HepG2 (cell line): ENCODE data around the gene CEP162. TPM values are rescaled to one million over a fixed set of nuclear protein-coding genes. Genes with fewer than 3 reads are reported as not detected.
A peak's percentile ranks its signal among the peaks of the same experiment; 100 is the strongest.

Experiments
- ATAC-seq: fragments of 200-7000 bp; cut with Tn5 transposase; 3 replicates; pipeline ENCODE4 v1.9.1; 2020; ENCODE audit warnings: mild to moderate bottlenecking, moderate library complexity
- BruUV-seq: library from RNA; stranded (reverse); fragments of 400-500 nt; replicated peaks from 2 replicates; lab custom pipeline; 2021; lab: Mats Ljungman, UMichigan
- CTCF ChIA-PET: fragments of 300-600 bp; formaldehyde crosslinking; extraction: SDS; loops from one replicate; lab custom pipeline; 2021; ENCODE audit warnings: low total read pairs, inconsistent platforms, low intra/inter-chr PET ratio; lab: Yijun Ruan, JAX
- POLR2A ChIA-PET: fragments of 350-600 bp; sonication (Branson Sonifier 250); formaldehyde crosslinking; loops from one replicate; lab custom pipeline; 2020; ENCODE audit warnings: antibody characterized with exemption, inconsistent platforms; lab: Yijun Ruan, JAX
- DNase-seq: peaks from one replicate; pipeline ENCODE4 v3.0.0-alpha.2; 2015; ENCODE audit warnings: low spot score
- FAIRE-seq: peaks from 3 replicates; lab custom pipeline; 2011; peaks lifted over from hg19 to GRCh38; lab: Jason Lieb, UNC
- H2AFZ ChIP-seq: one replicate; pipeline ENCODE4 v1.6.1; 2011; ENCODE audit warnings: low read length, inconsistent platforms
- H3K27ac ChIP-seq: fragments of 300-600 bp; 3 replicates; pipeline ENCODE4 v1.8.0; 2011; ENCODE audit warnings: mixed run types, mild to moderate bottlenecking, mixed read lengths, low read length, inconsistent platforms; ENCODE audit not compliant: insufficient read depth; ENCODE audit errors: extremely low read length
- H3K27me3 ChIP-seq, 2 experiments: fragments of 200-600 bp in 1 of 2; 2 replicates in 1 of 2; 3 replicates in 1 of 2; pipeline versions ENCODE4 v1.6.0 to v1.8.0; 2011; ENCODE audit warnings: low read length in 2 of 2, mild to moderate bottlenecking in 2 of 2, moderate library complexity in 2 of 2, inconsistent platforms in 1 of 2; ENCODE audit not compliant: insufficient read depth in 2 of 2, control insufficient read depth in 1 of 2
- H3K36me3 ChIP-seq, 2 experiments: fragments of 200-600 bp in 1 of 2; replicated peaks in 1 of 2; 2 replicates in 1 of 2; 3 replicates in 1 of 2; pipeline versions ENCODE4 v1.5.1 to v1.8.0; 2011; ENCODE audit warnings: low read length in 2 of 2, inconsistent platforms in 1 of 2; ENCODE audit not compliant: insufficient read depth in 2 of 2, control insufficient read depth in 1 of 2
- H3K4me1 ChIP-seq: 2 replicates; pipeline ENCODE4 v1.5.1; 2012; ENCODE audit warnings: low read length, inconsistent platforms; ENCODE audit not compliant: insufficient read depth
- H3K4me2 ChIP-seq: 2 replicates; pipeline ENCODE4 v1.6.0; 2011; ENCODE audit warnings: low read depth, low read length, inconsistent platforms
- H3K4me3 ChIP-seq, 3 experiments: fragments of 200-600 bp in 1 of 3; sonication (generic), shearing (Covaris generic) in 1 of 3; replicated peaks in 1 of 3; 2 replicates each; pipeline ENCODE4 v1.5.1; 2011 to 2016; ENCODE audit warnings: low read length in 3 of 3, inconsistent platforms in 2 of 3, low read depth in 2 of 3, mild to moderate bottlenecking in 2 of 3, control low read depth in 1 of 3, mixed read lengths in 1 of 3; ENCODE audit not compliant: insufficient read depth in 1 of 3
- H3K79me2 ChIP-seq: one replicate; pipeline ENCODE4 v1.6.1; 2011; ENCODE audit warnings: low read length, inconsistent platforms; ENCODE audit not compliant: insufficient read depth
- H3K9ac ChIP-seq: 2 replicates; pipeline ENCODE4 v1.6.0; 2011; ENCODE audit warnings: mild to moderate bottlenecking, low read depth, low read length, inconsistent platforms; ENCODE audit not compliant: insufficient read depth
- H3K9me3 ChIP-seq: 2 replicates; pipeline ENCODE4 v1.5.1; 2012; ENCODE audit warnings: mild to moderate bottlenecking, low read length
- H4K20me1 ChIP-seq: 2 replicates; pipeline ENCODE4 v1.6.0; 2011; ENCODE audit warnings: inconsistent platforms, mild to moderate bottlenecking, low read length, moderate library complexity; ENCODE audit not compliant: insufficient read depth
- CHCHD3 ChIP-seq: sonication (generic); formaldehyde crosslinking; IDR thresholded peaks from 2 replicates; pipeline ENCODE4 v1.8.0; 2022; ENCODE audit warnings: mild to moderate bottlenecking, missing genetic modification reagents, moderate library complexity
- FOXC1 ChIP-seq: sonication (generic); formaldehyde crosslinking; IDR thresholded peaks from 2 replicates; pipeline ENCODE4 v1.8.0; 2022; ENCODE audit warnings: mild to moderate bottlenecking, missing genetic modification reagents, borderline replicate concordance
- MATR3 ChIP-seq: sonication (generic); formaldehyde crosslinking; IDR thresholded peaks from 2 replicates; pipeline ENCODE4 v1.4.0; 2020; ENCODE audit warnings: missing genetic modification reagents
- ZKSCAN8 ChIP-seq: IDR thresholded peaks from 2 replicates; pipeline ENCODE4 v1.6.1; 2016; ENCODE audit warnings: borderline replicate concordance, missing genetic modification reagents, missing compliant biosample characterization
- ZNF143 ChIP-seq: sonication (generic); formaldehyde crosslinking; IDR thresholded peaks from 2 replicates; pipeline ENCODE4 v1.4.0; 2020; ENCODE audit warnings: missing genetic modification reagents
- WGBS: methylation state at CpG from one replicate; pipeline ENCODE4 v1.1.6; 2017; ENCODE audit warnings: low lambda C conversion rate; 5-methylcytosine and 5-hydroxymethylcytosine counted together
- in situ Hi-C: cut with HindIII; loops from 2 replicates; pipeline ENCODE4 v1.10.0; 2017; ENCODE audit warnings: low pct_unique_long_range_greater_than_20kb; ENCODE audit not compliant: extremely low pct_ligation_motif_present
- intact Hi-C: fragments of 100-400 bp; cut with micrococcal nuclease; formaldehyde crosslinking; loops from one replicate; pipeline ENCODE4 v1.10.0; 2022; ENCODE audit not compliant: unreplicated experiment
- polyA plus RNA-seq, 8 experiments: library from polyadenylated mRNA; depleted of rRNA in 3 of 8; stranded (reverse) in 7 of 8; unstranded in 1 of 8; fragments of >200 nt; fragmentation: Illumina TruSeq in 4 of 8; extraction: Trizol in 4 of 8; gene quantifications; 2 replicates each; pipeline versions ENCODE4 v1.2.1 to v1.2.3, GENCODE V29; 2011 to 2016; ENCODE audit warnings: low read depth in 4 of 8, missing spikeins in 1 of 8, mixed read lengths in 1 of 8; ENCODE audit not compliant: insufficient read depth in 1 of 8
- total RNA-seq, 5 experiments: library from RNA; depleted of rRNA; stranded (reverse); fragments of >200 nt; fragmentation: Illumina TruSeq; extraction: Trizol; gene quantifications; 2 replicates each; pipeline ENCODE4 v1.2.3, GENCODE V29; 2016; ENCODE audit warnings: low read depth in 1 of 5
- TF ChIP-seq, protein P1 (sequence below): sonication (generic); formaldehyde crosslinking; IDR thresholded peaks from 2 replicates; pipeline ENCODE4 v1.4.0; 2020; ENCODE audit warnings: missing genetic modification reagents, borderline replicate concordance
- TF ChIP-seq, protein P2 (sequence below): sonication (generic); formaldehyde crosslinking; IDR thresholded peaks from 2 replicates; pipeline ENCODE4 v1.5.0; 2020; ENCODE audit warnings: missing genetic modification reagents
- TF ChIP-seq, protein P3 (sequence below): sonication (generic); formaldehyde crosslinking; IDR thresholded peaks from 2 replicates; pipeline ENCODE4 v1.5.1; 2020; ENCODE audit warnings: missing genetic modification reagents, mild to moderate bottlenecking, borderline replicate concordance
- TF ChIP-seq, protein P4 (sequence below): sonication (generic); formaldehyde crosslinking; IDR thresholded peaks from 2 replicates; pipeline ENCODE4 v1.5.0; 2020; ENCODE audit warnings: mild to moderate bottlenecking, missing genetic modification reagents
- TF ChIP-seq, protein P5 (sequence below): sonication (generic); formaldehyde crosslinking; IDR thresholded peaks from 2 replicates; pipeline ENCODE4 v1.5.0; 2020; ENCODE audit warnings: missing genetic modification reagents
- TF ChIP-seq, protein P6 (sequence below): sonication (generic); formaldehyde crosslinking; IDR thresholded peaks from 2 replicates; pipeline ENCODE4 v1.4.0; 2020; ENCODE audit warnings: mild to moderate bottlenecking, missing genetic modification reagents

Gene CEP162
- total and polyA plus RNA-seq, 2 of the 13 experiments (the other 11 are each of a cell fraction or from before 2014, with no cell fraction given) = 0.50 to 7.9 TPM

DNA sequence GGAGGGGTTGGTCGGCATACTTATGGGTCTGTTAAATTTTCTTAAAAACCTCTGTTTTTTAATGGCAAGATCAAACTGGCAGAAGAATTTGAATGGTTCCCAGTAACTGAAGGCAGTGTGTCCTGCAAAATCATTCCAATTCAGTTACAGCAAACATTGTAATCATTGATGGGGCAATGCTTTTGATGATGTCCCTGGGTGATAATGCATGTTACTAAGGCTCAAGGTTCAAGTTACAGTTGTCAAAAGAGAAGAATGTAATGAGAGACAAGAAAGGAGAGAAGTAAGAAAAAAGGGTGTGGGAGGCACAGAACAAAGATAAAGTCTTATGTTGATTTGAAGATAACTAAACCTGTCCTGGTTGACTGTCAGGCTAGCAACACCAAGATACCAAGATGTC, 54.9 kb downstream of the CEP162 start (continued):
- TF ChIP-seq, protein P1, sequence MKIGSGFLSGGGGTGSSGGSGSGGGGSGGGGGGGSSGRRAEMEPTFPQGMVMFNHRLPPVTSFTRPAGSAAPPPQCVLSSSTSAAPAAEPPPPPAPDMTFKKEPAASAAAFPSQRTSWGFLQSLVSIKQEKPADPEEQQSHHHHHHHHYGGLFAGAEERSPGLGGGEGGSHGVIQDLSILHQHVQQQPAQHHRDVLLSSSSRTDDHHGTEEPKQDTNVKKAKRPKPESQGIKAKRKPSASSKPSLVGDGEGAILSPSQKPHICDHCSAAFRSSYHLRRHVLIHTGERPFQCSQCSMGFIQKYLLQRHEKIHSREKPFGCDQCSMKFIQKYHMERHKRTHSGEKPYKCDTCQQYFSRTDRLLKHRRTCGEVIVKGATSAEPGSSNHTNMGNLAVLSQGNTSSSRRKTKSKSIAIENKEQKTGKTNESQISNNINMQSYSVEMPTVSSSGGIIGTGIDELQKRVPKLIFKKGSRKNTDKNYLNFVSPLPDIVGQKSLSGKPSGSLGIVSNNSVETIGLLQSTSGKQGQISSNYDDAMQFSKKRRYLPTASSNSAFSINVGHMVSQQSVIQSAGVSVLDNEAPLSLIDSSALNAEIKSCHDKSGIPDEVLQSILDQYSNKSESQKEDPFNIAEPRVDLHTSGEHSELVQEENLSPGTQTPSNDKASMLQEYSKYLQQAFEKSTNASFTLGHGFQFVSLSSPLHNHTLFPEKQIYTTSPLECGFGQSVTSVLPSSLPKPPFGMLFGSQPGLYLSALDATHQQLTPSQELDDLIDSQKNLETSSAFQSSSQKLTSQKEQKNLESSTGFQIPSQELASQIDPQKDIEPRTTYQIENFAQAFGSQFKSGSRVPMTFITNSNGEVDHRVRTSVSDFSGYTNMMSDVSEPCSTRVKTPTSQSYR (CRISPR knock-in tag) = no peak
- TF ChIP-seq, protein P2, sequence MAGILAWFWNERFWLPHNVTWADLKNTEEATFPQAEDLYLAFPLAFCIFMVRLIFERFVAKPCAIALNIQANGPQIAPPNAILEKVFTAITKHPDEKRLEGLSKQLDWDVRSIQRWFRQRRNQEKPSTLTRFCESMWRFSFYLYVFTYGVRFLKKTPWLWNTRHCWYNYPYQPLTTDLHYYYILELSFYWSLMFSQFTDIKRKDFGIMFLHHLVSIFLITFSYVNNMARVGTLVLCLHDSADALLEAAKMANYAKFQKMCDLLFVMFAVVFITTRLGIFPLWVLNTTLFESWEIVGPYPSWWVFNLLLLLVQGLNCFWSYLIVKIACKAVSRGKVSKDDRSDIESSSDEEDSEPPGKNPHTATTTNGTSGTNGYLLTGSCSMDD (CRISPR knock-in tag) = no peak
- TF ChIP-seq FOXC1 (CRISPR knock-in tag) = no peak

DNA sequence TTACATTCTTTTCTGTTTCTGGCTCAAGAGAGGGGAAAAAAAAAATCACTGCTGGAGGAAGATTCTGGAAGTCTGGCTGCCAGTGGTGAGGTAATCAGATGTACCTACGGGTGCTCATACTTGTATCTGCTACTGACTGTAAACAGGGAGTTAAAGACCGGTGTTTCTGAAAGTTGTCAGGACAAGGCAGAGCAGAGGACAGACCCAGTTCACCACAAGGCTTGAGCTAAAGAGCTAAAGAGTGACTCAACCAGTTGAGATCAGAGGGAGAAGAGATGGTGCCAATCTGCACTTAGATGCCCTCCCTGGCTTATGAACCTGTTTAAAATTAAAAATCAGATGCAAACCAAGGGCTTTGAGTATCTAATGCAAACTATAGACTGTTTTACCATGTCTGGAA, 55.4 kb downstream of the CEP162 start:
- ChIA-PET POLR2A (no interaction called here), CTCF (no interaction called here)
- 92% methylated on average over 2 of the region's 2 CpGs for WGBS
- Histone ChIP-seq H3K9me3 (no peaks in the 10 kb centered on the region), H3K4me2 (no peak overlapping the region), H3K4me1 (peaks cover 14% of the 10 kb centered on the region), H3K27me3 (no peaks in the 10 kb centered on the region), H3K4me3 (no peak overlapping the region), H3K36me3 (0 out of 5 replicates have a peak, but pooled peaks cover 0 to 1% of the 10 kb centered on the region in 2 experiments), H3K79me2 (no peaks in the 10 kb centered on the region), H3K9ac (no peak overlapping the region), H3K27ac (no peak overlapping the region), H4K20me1 (no peaks in the 10 kb centered on the region), H2AFZ (no peak overlapping the region)
- no peak for TF ChIP-seq ZKSCAN8 (CRISPR knock-in tag)
- no peak for TF ChIP-seq FOXC1 (CRISPR knock-in tag)
- no peak for TF ChIP-seq CHCHD3 (CRISPR knock-in tag)
- no peak for TF ChIP-seq ZNF143 (CRISPR knock-in tag)
- TF ChIP-seq, protein P3, sequence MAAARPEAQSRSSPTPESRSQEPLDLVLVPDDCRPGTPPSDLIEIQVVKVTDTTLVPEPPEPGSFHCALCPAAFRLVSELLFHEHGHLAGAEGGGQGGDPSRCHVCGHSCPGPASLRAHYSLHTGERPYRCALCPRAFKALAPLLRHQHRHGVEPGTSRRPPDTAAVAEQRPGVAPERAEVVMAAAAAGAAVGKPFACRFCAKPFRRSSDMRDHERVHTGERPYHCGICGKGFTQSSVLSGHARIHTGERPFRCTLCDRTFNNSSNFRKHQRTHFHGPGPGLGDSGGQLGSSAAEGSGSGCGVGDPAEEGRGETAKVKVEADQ = no peak
- TF ChIP-seq, protein P4, sequence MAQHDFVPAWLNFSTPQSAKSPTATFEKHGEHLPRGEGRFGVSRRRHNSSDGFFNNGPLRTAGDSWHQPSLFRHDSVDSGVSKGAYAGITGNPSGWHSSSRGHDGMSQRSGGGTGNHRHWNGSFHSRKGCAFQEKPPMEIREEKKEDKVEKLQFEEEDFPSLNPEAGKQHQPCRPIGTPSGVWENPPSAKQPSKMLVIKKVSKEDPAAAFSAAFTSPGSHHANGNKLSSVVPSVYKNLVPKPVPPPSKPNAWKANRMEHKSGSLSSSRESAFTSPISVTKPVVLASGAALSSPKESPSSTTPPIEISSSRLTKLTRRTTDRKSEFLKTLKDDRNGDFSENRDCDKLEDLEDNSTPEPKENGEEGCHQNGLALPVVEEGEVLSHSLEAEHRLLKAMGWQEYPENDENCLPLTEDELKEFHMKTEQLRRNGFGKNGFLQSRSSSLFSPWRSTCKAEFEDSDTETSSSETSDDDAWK (CRISPR knock-in tag) = no peak
- TF ChIP-seq, protein P5, sequence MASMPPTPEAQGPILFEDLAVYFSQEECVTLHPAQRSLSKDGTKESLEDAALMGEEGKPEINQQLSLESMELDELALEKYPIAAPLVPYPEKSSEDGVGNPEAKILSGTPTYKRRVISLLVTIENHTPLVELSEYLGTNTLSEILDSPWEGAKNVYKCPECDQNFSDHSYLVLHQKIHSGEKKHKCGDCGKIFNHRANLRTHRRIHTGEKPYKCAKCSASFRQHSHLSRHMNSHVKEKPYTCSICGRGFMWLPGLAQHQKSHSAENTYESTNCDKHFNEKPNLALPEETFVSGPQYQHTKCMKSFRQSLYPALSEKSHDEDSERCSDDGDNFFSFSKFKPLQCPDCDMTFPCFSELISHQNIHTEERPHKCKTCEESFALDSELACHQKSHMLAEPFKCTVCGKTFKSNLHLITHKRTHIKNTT (CRISPR knock-in tag) = no peak
- TF ChIP-seq MATR3 (CRISPR knock-in tag) = no peak
- TF ChIP-seq, protein P6, sequence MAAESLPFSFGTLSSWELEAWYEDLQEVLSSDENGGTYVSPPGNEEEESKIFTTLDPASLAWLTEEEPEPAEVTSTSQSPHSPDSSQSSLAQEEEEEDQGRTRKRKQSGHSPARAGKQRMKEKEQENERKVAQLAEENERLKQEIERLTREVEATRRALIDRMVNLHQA (CRISPR knock-in tag) = no peak
- intact Hi-C loops = no loop called here
- BruUV-seq = no TSS peak
- DNase-seq (peak; percentile 1), ATAC-seq (peak; percentile 54), FAIRE-seq (no peak)
- in situ Hi-C loops = no loop called here
